ENCODE measurements around the gene SLC16A3. TPM values are rescaled to one million over a fixed set of nuclear protein-coding genes. Genes with fewer than 3 reads are reported as not detected.

Gene SLC16A3
- total and polyA plus RNA-seq, 2 donors (not counting 3 experiments of a cell fraction or from before 2014, with no cell fraction given), result 95.9 to 171 TPM

GRCh38 chr17:82242977-82243647, 14.3 kb downstream of the SLC16A3 start:
- H3K79me2 ChIP-seq (ENCODE audit: control insufficient read depth, insufficient read depth, low read length), result peaks cover 35% of the 10 kb centered on the region
- no peak overlapping the region for H3K9ac ChIP-seq (replicated peaks; ENCODE audit: extremely low read depth, insufficient read depth, low read length)
- no peaks in the 10 kb centered on the region for H3K9me3 ChIP-seq (replicated peaks; ENCODE audit: control insufficient read depth, insufficient read depth, low read length)
- peaks cover 19 to 53% of the 10 kb centered on the region in 2 experiments for H3K36me3 ChIP-seq (ENCODE audit: control insufficient read depth in 2 of 2, extremely low read depth in 1 of 2, insufficient read depth in 2 of 2, low read length in 2 of 2)
- no peaks in the 10 kb centered on the region for H3K27me3 ChIP-seq (ENCODE audit: control insufficient read depth in 2 of 2, insufficient read depth in 2 of 2, low read length in 2 of 2)
- TF ChIP-seq JUN (IDR thresholded peaks at IDR 0.05; ENCODE audit: borderline replicate concordance, insufficient read depth, insufficient read length, low read depth), result no peak
- no peak for TF ChIP-seq FOS (IDR thresholded peaks at IDR 0.05; ENCODE audit: borderline replicate concordance, insufficient read depth, low read length)
- TF ChIP-seq EZH2 (IDR thresholded peaks at IDR 0.05; ENCODE audit: borderline replicate concordance, low read depth, low read length, severe bottlenecking), result no peak
- no peak for TF ChIP-seq GATA2 (IDR thresholded peaks at IDR 0.05; ENCODE audit: insufficient read depth, insufficient read length, low read depth, low read length)
- no peak for TF ChIP-seq POLR2AphosphoS5 (IDR thresholded peaks at IDR 0.05; ENCODE audit: insufficient read depth, low read depth, low read length)
- TF ChIP-seq MYC (IDR thresholded peaks at IDR 0.05; ENCODE audit: low read depth, low read length), result no peak
- TF ChIP-seq, protein P1, sequence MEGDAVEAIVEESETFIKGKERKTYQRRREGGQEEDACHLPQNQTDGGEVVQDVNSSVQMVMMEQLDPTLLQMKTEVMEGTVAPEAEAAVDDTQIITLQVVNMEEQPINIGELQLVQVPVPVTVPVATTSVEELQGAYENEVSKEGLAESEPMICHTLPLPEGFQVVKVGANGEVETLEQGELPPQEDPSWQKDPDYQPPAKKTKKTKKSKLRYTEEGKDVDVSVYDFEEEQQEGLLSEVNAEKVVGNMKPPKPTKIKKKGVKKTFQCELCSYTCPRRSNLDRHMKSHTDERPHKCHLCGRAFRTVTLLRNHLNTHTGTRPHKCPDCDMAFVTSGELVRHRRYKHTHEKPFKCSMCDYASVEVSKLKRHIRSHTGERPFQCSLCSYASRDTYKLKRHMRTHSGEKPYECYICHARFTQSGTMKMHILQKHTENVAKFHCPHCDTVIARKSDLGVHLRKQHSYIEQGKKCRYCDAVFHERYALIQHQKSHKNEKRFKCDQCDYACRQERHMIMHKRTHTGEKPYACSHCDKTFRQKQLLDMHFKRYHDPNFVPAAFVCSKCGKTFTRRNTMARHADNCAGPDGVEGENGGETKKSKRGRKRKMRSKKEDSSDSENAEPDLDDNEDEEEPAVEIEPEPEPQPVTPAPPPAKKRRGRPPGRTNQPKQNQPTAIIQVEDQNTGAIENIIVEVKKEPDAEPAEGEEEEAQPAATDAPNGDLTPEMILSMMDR (IDR thresholded peaks at IDR 0.05; ENCODE audit: extremely low read depth in 1 of 2, insufficient read depth in 1 of 2, low read depth in 1 of 2, low read length in 2 of 2), result no peak
- TF ChIP-seq POLR2A (IDR thresholded peaks at IDR 0.05; ENCODE audit: low read depth, low read length), result no peak
- TF ChIP-seq, protein P2, sequence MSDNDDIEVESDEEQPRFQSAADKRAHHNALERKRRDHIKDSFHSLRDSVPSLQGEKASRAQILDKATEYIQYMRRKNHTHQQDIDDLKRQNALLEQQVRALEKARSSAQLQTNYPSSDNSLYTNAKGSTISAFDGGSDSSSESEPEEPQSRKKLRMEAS (IDR thresholded peaks at IDR 0.05; ENCODE audit: insufficient read depth, insufficient read length), result no peak
- POLR2A ChIA-PET, result no interaction called here
- H3K27ac ChIP-seq (ENCODE audit: insufficient read depth, low read depth, low read length), result no peak overlapping the region
- DNase-seq (ENCODE audit: low read depth, low spot score), result no peak
- H3K9me1 ChIP-seq (replicated peaks; ENCODE audit: control insufficient read depth, extremely low read depth, insufficient read depth, low read length), result no peaks in the 10 kb centered on the region
- H3K4me1 ChIP-seq (ENCODE audit: control insufficient read depth, extremely low read depth, insufficient read depth, low read length), result peaks cover 38% of the 10 kb centered on the region
- H3K4me2 ChIP-seq (ENCODE audit: insufficient read depth, low read length), result no peak overlapping the region
- CTCF ChIA-PET, result interaction anchor here (1.1 to 6.7 kb wide), 7 partner anchors 13 to 213 kb away, joined by 3 to 52 read pairs (median 5); partner anchors contain the start of gene SLC16A3
- H2AFZ ChIP-seq (ENCODE audit: low read depth, low read length), result no peak overlapping the region
- no TSS peak for BruUV-seq (replicated peaks)
- intact Hi-C loops (cut with micrococcal nuclease), result loop anchor here (5.0 to 10.0 kb wide), 2 partner anchors 36 to 172 kb away; partner anchors contain the start of genes HEXD and OGFOD3
- H3K4me3 ChIP-seq (replicated peaks in 1 of 3; ENCODE audit: insufficient read depth in 1 of 3, low read depth in 1 of 3, low read length in 3 of 3), result no peak overlapping the region
- dilution Hi-C loops (cut with MboI; ENCODE audit: extremely low pct_ligation_motif_present, low sequenced_read_pairs), result no loop called here
- FAIRE-seq, result no peak
- peaks cover 2% of the 10 kb centered on the region for H4K20me1 ChIP-seq (replicated peaks; ENCODE audit: control insufficient read depth, extremely low read depth, insufficient read depth, low read length)
